Mucosa of rectum (tissue), 2 donors: ENCODE results near the gene ADH1A.
A peak's percentile ranks its signal among the peaks of the same experiment; 100 is the strongest.

Experiments used
- H3K27ac ChIP-seq, 2 donors: one replicate each; pipeline ENCODE4 v1.7.0; 2013; ENCODE audit warnings: inconsistent platforms in 2 of 2, low read depth in 2 of 2, low read length in 2 of 2
- H3K27me3 ChIP-seq, 2 donors: one replicate each; pipeline ENCODE4 v1.7.0; 2013; ENCODE audit warnings: low read length in 2 of 2; ENCODE audit not compliant: control insufficient read depth in 2 of 2, insufficient read depth in 2 of 2
- H3K36me3 ChIP-seq, 2 donors: one replicate each; pipeline ENCODE4 v1.7.0; 2013; ENCODE audit warnings: low read length in 2 of 2; ENCODE audit not compliant: control insufficient read depth in 2 of 2, insufficient read depth in 2 of 2
- H3K4me1 ChIP-seq, 2 donors: one replicate each; pipeline ENCODE4 v1.7.0; 2013; ENCODE audit warnings: low read length in 2 of 2, mild to moderate bottlenecking in 1 of 2; ENCODE audit not compliant: control insufficient read depth in 2 of 2, insufficient read depth in 2 of 2
- H3K4me3 ChIP-seq, 2 donors: one replicate each; pipeline ENCODE4 v1.7.0; 2013; ENCODE audit warnings: low read length in 2 of 2
- H3K9ac ChIP-seq, 2 donors: one replicate each; pipeline ENCODE4 v1.7.0; 2013; ENCODE audit warnings: low read length in 2 of 2, low read depth in 1 of 2, mild to moderate bottlenecking in 1 of 2
- H3K9me3 ChIP-seq, 2 donors: one replicate each; pipeline ENCODE4 v1.7.0; 2013; ENCODE audit warnings: low read length in 2 of 2; ENCODE audit not compliant: control insufficient read depth in 2 of 2
- donor health status: healthy.
- donor health status: Normal muscosa, but diverticular disease.

The ADH1A gene

GRCh38 chr4:99290848-99291786, at the start of gene ADH1A:
ADH1A (minus strand) TSS chr4:99290985; CDS start chr4:99290914, 71 bp downstream.
- no peaks in the 10 kb centered on the region for H3K9me3 ChIP-seq
- H3K27me3 ChIP-seq, result no peaks in the 10 kb centered on the region
- H3K4me3 ChIP-seq, result no peak within 1 kb of the TSS
- H3K36me3 ChIP-seq, result no peaks in the 10 kb centered on the region
- H3K9ac ChIP-seq, result no peak within 1 kb of the TSS
- no peak within 1 kb of the TSS for H3K27ac ChIP-seq
- H3K4me1 ChIP-seq, result no peaks in the 10 kb centered on the region

- H3K27me3 ChIP-seq, result no peaks in the 10 kb centered on the region
- no peaks in the 10 kb centered on the region for H3K9me3 ChIP-seq
- H3K4me3 ChIP-seq, result no peak overlapping the region
- H3K36me3 ChIP-seq, result peaks cover 14 to 20% of the 10 kb centered on the region in 2 donors
- H3K9ac ChIP-seq, result no peak overlapping the region
- no peak overlapping the region for H3K27ac ChIP-seq
- no peaks in the 10 kb centered on the region for H3K4me1 ChIP-seq
These were observed 48.4 kb upstream of the ADH1A start for GRCh38 chr4:99339172-99339571.

GRCh38 chr4:99336553-99336952, 45.8 kb upstream of the ADH1A start:
- peaks cover 7 to 9% of the 10 kb centered on the region in 2 donors for H3K36me3 ChIP-seq
- no peak overlapping the region for H3K4me3 ChIP-seq
- no peaks in the 10 kb centered on the region for H3K4me1 ChIP-seq
- no peaks in the 10 kb centered on the region for H3K9me3 ChIP-seq
- H3K27me3 ChIP-seq, result no peaks in the 10 kb centered on the region
- H3K27ac ChIP-seq, result no peak overlapping the region
- no peak overlapping the region for H3K9ac ChIP-seq

- H3K9ac ChIP-seq, result no peak overlapping the region
These were observed 44.1 kb upstream of the ADH1A start for GRCh38 chr4:99334880-99335279.

GRCh38 chr4:99330648-99331047, 39.9 kb upstream of the ADH1A start:
- Histone ChIP-seq H3K9ac (no peak overlapping the region), H3K9me3 (no peaks in the 10 kb centered on the region), H3K4me3 (no peak overlapping the region), H3K36me3 (no peaks in the 10 kb centered on the region), H3K27ac (no peak overlapping the region), H3K4me1 (no peaks in the 10 kb centered on the region), H3K27me3 (no peaks in the 10 kb centered on the region)

More at GRCh38 chr4:99334880-99335279, 44.1 kb upstream of the ADH1A start:
- Histone ChIP-seq H3K27me3 (no peaks in the 10 kb centered on the region), H3K36me3 (peaks cover 4 to 5% of the 10 kb centered on the region in 2 donors), H3K4me1 (no peaks in the 10 kb centered on the region), H3K27ac (no peak overlapping the region), H3K4me3 (no peak overlapping the region), H3K9me3 (no peaks in the 10 kb centered on the region)

- Histone ChIP-seq H3K27ac (no peak overlapping the region), H3K36me3 (no peaks in the 10 kb centered on the region), H3K4me1 (no peaks in the 10 kb centered on the region)
These were observed 39.1 kb upstream of the ADH1A start for GRCh38 chr4:99329876-99330275.

GRCh38 chr4:99324979-99325378, 34.2 kb upstream of the ADH1A start:
- H3K27me3 ChIP-seq, result no peaks in the 10 kb centered on the region
- H3K4me3 ChIP-seq, result no peak overlapping the region
- no peak overlapping the region for H3K9ac ChIP-seq
- H3K27ac ChIP-seq, result peak overlapping the region in 1 of 2 donors; percentile 48
- no peaks in the 10 kb centered on the region for H3K36me3 ChIP-seq
- no peaks in the 10 kb centered on the region for H3K9me3 ChIP-seq
- no peaks in the 10 kb centered on the region for H3K4me1 ChIP-seq

More at GRCh38 chr4:99329876-99330275, 39.1 kb upstream of the ADH1A start:
- Histone ChIP-seq H3K9me3 (no peaks in the 10 kb centered on the region), H3K4me3 (no peak overlapping the region), H3K27me3 (no peaks in the 10 kb centered on the region), H3K9ac (no peak overlapping the region)

GRCh38 chr4:99324361-99324760, 33.6 kb upstream of the ADH1A start:
- H3K9ac ChIP-seq, result no peak overlapping the region

GRCh38 chr4:99323756-99324155, 33.0 kb upstream of the ADH1A start:
- no peaks in the 10 kb centered on the region for H3K27me3 ChIP-seq
- no peak overlapping the region for H3K9ac ChIP-seq
- H3K9me3 ChIP-seq, result no peaks in the 10 kb centered on the region
- no peaks in the 10 kb centered on the region for H3K36me3 ChIP-seq
- H3K4me1 ChIP-seq, result no peaks in the 10 kb centered on the region
- H3K4me3 ChIP-seq, result no peak overlapping the region
- peak overlapping the region; percentile 41 to 68 for H3K27ac ChIP-seq

More at GRCh38 chr4:99324361-99324760, 33.6 kb upstream of the ADH1A start:
- H3K27me3 ChIP-seq, result no peaks in the 10 kb centered on the region
- peak overlapping the region; percentile 41 to 68 for H3K27ac ChIP-seq
- H3K36me3 ChIP-seq, result no peaks in the 10 kb centered on the region
- no peak overlapping the region for H3K4me3 ChIP-seq
- H3K4me1 ChIP-seq, result no peaks in the 10 kb centered on the region
- H3K9me3 ChIP-seq, result no peaks in the 10 kb centered on the region
